Measurements from ENCODE around the gene STK17A.
"Not testable (repeated sequence)": the region's sequence is repeated elsewhere in the genome, so short reads cannot be mapped to it uniquely, and the experiment has no call there.

The STK17A gene

DNA sequence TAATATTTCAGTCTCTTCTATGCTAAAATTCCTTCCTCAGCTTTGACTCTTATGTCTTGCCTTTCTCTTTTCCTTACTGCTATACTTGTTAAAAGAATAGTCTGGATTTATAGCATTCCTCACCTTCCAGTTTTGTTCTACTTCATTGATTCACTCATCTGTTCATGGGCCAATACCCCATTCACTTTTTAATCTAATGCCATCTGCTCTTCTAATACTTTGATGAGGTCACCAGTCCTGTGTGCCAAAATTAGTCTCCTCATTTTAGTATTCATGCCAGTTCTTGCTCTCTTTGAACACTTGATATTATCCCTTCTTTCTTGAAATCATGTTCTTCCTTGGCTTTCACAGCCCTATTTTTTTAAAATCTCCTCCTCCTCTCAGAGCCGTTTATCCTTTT is 19.3 kb downstream of the STK17A start:
- no peak for DNase-seq

DNA sequence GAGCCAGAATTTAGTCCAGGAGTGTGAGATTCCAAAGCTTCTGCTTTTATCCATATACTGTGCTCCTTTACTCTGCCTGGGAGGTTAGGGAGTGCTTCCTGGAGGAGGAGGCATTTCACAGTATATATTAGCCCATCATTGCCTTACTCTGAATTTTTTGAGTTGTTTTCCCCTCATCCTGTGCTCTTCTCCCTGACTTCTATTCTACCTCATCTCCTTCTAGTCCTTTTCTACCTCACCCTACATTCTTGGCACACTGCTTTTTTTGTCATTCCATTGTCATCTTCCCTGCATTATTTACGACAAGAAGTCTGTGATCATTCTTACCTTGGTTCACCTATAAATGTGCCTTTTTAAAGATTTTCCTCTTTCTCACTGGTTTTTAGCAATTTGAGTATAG is 21.3 kb downstream of the STK17A start:
- DNase-seq: no peak

DNA sequence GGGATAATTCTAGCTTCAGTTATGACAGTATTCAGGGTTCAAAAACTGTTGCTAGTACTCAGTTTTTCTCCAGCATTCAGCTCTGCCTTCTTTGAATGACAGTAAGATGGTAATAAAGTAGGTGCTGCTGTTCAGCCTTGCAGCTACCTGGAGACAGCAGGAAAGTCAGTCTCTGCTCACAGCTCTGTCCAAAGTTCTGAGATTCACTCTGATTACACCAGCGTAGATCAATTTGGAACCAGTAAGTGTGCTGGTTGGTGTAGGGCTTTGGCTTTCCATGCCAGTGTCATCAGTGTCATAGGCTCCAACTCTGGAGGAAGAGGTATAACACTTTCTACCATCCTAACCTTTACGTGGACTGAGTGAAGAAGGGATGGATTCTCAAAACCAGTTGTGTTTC is 26.2 kb downstream of the STK17A start:
- DNase-seq: no peak

DNA sequence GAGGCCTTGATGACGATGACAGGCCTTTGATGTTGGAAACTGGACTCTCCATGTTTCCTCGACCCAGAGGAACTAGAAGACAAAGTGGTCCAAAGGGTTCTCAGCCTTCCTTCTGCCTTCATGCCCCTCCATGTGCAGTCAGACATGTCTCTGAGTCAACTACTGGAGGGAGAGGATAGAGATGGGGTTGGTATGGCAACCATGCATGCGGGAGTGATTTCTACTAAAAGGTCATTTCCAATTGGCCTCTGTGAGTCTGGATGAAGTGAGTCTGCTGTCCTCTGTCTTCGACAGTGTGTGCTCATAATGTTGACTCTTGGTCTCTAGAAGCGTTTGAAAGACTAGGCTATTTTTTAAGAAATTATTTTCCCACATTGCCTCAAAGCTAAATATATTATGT is 29.2 kb downstream of the STK17A start:
- DNase-seq: no peak

DNA sequence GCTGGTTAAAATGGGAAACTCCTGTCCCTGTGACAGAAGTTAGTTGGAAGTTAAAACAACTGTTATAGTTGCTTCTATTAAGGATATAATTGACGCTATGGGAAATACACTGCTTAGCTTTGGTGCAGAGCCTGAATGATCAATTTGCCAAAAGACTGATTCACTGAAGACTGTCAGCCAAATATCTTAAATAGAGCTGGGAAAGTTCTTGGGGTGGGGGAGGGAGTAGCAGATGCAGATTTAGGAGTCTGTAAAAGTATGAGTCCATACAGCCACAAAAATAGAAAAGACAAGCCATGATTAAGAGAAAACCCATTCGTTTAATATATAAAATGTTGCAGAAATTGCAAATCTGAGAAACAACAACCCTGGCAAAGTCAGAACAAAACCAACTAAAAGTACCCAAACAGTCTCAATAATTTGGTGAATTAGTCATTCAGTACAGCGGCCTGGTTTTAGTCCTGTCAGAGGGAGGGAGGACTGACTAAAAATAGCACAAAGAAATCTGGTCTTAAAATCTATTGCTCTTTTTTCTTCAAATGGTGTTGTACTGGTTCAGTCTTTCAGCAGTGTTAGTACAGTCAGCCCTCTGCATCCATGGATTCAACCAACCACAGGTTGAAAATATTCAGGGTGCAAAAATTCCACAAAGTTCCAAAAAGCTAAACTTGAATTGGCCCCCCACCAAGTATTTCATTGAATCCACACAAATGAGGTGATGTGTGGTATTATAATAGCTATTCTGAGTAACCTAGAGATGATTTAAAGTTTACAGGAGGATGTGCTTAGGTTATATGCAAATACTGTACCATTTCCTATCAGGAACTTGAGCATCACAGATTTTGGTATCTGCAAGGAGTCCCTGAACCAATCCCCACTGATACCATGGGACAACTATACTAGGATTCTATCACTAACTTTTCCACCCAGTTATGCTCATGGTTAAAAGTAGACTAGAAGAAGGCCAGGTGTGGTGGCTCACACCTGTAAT is 30.0 kb downstream of the STK17A start:
- DNase-seq: no peak

DNA sequence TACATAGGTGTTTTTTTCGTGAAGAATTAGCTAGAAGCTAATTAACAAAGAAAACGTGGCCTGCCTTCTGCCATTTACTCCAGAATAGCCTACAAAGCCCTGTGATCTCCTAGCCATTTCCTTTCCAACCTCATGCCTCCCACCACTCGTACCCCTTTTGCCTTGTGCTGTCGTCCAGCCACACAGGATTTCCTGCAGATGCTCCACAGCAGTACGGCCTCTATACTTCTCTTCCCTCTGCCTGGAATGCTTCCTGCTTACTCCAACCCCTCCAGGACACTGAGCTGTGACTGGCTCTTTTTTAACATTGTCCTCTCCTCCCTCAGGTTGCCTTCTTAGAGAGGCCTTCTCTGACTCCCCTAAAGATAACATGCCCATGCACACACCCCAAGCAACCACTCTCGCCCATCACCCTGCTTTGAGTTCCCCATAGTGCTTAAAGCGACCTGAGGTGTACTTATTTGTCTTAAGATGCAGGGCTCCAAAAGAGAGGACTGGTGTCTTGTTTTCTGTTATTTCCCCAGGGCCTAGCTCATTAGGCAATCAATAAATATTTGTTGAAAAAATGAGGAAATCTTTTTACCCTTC is 32.7 kb downstream of the STK17A start:
- DNase-seq: no peak

DNA sequence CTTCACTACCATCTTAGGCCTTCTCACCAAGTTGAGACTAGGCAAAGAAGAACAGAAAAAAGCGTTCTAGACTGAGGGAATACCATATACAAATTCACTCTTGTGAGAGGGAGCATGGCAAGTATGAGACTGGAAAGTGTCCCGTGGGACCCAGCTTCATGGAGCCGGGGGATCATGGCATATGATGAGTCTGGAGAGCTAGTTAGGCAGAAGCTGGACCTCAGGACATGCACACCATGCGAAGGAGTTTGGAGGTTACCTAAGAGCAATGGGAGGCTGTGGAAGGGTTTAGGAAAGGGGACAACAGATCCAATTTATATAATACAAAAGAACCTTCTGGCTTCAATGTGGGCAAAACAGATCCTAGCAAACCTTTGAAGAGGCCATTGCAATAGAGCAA is 34.1 kb downstream of the STK17A start:
- no peak for DNase-seq

DNA sequence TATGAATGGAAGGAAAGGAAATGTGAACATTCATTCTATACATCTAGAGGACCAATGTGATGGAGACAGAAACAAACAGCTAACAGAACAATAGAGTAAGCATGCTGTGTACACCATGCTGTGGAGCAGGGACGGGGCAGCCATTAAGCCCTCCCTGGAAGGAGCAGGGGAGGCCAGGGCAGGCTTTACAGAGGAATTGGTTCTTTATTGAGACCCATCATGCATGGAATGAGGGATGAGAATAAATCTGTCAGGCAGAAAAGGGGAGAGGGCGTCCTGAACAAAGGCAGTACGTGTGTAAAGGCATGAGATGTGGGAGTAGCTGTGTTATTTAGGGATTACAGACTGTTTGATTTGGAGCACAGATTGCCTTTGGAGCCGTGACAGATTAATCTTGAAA is 35.2 kb downstream of the STK17A start:
- DNase-seq: no peak

DNA sequence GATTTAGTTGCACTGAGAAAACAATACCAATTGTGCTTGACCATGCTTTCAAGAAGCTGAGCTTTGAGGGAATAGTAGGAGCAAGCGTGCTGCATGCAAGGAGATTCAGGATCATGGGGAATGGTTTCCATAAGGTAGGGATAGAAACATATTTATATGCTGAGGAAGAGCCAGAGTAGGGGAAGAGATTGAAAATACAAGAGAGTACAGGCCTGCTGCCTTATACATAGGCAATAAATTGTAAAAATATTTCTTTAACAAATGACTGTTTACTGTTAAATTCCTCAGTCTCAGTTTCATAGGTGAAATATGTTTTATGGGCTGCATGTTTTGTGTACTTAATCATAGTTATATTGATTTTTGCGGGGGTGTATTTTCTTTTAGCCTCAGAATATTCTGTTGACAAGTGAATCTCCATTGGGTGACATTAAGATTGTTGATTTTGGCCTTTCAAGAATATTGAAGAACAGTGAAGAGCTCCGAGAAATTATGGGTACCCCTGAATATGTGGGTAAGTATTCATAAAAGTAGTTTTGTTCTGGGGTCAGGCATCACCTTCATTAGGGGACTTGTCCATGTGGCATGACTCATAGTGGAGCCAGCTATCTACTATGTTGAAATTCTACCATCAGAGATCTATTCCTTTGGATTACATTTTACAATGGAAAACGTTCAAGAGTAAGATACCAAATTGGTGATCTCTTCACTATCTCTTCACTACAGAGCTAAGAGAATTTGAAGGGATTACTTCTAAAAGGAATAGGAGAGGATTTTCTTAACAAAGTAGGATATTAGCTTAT is 36.5 kb downstream of the STK17A start:
- no peak for DNase-seq

DNA sequence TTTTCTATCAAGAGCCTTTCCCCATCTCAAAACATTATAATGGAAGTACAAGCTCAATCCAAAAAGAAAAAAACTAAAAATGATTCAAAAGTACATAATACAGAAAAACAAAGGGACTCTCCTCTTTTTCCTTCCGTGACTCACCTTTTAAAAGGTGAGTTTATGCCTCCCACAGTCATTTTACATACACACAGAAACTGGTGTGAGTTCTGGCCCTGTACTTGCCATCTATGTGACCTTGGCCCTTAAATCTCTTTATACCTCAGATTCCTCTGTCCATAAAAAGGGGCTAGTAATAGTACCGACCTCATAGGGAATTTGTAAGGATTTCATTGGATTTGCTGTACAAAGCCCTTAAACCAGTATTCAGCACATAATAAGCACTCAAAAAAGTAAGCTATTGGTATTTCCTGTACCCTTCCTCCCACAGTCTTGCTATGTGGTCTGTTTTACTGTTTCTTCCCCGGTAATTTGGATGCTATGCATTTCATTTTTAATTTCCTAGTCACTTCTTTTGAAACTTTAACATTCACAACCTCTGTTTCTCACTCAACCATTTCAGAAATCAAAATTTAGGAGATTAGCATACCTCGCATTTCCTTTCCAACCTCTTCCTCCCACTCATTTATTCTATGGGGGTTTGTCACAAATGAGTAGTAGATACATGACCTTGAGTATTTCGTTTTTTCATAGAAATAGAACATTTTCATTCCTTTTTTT is 39.0 kb downstream of the STK17A start:
- DNase-seq: no peak

DNA sequence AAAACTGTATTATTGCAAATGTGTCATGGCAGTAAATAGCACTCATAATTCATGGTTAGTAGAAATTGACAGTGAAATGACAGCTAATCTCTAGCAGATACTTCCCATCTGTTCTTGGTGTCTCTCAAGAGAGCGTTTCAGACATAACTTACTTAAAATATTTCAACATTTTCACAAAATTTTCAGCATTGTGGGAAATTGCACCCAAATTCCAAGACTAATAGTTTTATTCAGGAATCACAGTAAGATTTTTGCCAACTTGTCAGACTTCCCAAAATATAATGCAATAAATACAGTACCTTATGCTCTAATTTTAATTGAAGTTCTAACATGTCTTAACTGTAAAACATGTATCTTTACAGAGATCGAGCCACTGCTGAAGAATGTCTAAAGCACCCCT is 41.2 kb downstream of the STK17A start:
- no peak for DNase-seq

DNA sequence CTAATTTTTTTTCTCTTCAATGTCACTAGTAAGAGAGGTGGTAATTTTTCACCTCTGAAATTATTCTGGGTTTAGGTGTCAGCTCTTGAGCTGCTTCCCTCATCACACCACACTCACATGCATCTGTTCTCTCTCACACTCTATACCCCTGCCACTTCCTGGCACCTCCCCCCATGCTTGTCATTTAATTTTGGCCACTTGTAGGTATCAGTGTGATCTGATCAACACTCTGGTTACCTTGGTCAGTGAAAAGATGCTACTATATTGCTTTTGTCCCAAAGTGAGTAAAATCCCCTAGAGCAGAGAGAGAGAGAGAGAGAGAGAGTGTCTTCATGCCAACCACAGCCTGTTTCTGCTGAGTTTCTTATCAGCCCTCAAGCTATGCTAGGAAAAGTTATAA is 42.5 kb downstream of the STK17A start:
- no peak for DNase-seq

DNA sequence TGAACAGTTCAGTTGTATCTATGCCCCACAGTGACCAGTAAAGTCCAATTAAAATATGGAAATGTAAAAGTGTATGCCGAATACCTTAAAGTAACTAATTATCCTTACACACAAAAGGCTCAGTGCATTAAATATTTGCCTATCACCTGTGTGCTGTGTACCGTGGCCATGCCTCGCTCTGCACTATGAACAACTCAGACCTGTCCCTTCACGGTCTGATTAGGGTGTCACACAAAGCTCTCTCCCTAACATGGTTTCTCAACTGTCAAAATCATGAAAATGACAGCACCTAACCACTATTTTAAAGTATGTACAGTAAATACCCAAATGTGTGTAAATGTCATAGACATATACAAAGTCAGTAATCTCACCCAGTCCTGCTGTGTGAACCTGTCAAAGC is 43.1 kb downstream of the STK17A start:
- no peak for DNase-seq

DNA sequence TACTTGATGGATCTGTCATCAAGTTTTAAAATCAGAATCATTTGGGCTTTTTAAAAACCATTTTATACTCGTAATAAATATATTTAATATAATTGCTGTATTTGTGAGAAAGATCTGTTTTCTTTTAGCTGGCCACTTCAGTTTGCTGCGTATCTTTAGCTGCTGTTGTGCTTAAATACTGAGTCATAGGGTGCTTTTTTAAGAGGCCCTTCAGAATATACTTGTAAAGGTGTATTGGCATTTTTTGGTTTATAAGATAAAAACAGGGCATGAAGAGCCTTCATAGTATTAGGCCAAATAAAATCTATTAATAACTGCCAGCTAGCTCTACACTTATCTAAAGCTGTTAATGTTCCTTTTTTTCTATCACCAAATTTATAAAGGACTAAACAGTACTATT is 43.8 kb downstream of the STK17A start:
- no peak for DNase-seq

DNA sequence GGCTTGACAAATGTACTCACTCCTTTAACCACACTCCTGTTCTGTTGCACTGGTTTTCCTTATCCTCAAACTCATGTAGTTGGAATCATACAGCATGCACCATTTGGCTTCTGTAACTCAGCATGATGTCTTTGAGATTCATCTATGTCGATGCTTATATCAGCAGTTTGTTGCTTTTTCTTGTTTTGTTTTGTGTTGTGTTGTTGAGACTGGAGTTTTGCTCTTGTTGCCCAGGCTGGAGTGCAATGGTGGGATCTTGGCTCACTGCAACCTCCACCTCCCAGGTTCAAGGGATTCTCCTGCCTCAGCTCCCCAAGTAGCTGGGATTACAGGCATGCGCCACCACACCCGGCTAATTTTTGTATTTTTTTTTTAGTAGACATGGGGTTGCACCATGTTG is 44.9 kb downstream of the STK17A start:
- not testable (repeated sequence) for DNase-seq

DNA sequence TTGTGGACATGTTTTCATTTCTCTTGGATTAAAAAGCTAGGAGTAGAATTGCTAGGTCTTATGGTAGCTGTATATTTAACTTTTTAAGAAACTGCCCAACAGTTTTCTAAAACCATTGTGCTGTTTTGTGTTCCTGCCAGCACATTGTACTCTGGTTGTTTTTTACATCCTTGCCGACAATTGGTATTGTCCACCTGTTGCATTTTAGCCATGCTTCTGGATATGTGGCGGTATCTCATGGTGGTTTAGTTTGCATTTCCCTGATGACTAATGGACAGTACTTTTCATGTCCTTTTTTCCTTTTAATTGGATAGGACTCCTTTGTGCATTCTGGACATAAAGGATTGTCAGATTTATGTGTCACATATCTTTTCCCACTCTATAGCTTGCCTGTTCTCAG is 45.5 kb downstream of the STK17A start:
- no peak for DNase-seq

DNA sequence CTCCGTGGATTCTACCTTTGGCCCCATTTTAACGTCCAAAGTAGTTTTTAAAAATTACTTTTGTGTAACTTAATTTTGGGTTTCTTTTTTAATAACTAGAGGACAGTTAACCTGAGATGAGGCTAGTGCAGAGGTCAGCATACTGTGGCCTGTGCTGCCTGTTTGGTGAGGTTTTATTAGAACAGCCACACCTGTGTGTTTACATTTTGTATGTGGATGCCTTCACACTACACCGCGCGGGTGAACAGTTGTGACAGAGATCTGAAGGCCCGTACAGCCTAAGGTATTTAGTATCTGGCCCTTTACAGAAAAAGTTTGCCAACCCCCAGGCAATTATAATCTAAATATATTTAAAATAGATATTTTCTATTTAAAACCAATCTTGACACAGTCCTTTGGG is 46.9 kb downstream of the STK17A start:
- no peak for DNase-seq

DNA sequence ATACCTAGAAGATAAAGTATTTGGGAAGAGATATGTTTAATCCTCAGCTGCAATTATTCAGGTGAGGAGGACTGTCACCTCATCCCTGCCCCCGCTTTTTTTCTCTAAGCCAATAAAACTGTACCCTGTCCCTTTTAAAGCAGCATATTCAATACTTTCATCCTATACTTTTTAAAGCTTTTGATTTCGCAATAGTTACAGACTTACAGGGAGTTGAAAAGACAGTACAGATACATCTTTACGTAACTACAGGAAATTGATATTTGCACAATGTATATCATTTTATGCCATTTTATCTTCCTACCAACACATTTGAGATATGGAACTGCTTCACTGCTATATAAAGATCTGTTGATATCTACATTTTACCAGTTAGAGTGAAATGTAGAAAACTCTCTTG is 47.6 kb downstream of the STK17A start:
- no peak for DNase-seq

DNA sequence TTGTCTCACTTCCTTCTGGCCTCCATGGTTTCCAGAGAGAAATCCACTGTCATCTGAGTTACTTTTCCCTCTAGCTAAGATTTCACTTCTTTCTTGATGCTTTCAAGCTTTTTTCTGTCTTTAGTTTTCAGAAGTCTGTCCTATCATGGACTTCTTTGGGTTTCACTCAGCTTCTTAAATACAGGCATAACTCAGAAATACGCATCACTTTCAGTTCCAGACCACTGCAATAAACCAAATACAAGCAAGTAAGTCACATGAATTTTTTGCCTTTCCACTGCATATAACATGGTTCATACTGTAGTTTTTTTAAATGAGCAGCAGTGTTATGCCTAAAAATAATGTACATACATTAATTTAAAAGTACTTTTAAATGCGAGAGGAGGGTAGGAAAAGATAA is 48.7 kb downstream of the STK17A start:
- no peak for DNase-seq

DNA sequence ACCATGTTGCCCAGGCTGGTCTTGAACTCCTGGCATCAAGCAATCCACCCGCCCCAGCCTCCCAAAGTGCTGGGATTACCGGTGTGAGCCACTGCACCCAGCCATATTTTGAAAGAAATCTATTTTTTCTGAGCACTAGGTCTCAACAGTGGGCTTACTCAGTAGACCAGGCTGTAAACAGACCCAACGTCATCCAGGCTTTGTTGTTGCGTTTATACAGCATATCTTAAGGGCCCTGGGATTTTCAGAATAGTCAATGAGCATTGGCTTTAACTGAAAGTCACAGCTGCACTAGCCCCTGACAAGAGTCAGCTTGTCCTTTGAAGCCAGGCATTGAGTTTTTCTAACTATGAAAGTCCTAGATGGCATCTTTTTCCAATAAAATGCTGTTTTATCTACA is 49.8 kb downstream of the STK17A start:
- no peak for DNase-seq

DNA sequence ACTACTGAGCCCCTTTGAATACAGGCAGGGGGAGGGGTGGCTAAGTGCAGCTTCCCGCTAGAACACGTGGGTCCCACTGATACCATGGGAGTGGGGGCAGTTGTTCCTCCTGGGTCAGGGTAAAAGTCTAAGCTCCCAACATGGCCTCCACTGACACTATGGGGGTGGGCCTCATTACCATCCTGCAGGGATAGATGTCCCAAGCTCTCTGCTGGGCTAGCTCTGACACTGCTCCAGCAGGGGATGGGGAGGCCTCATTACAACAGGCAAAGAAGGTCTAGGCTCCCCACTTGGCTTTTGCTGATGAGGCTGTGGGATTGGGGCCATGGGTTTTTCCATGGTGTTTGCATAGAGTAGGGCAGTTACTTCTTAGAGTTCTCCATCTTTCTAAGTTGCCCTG is 51.5 kb downstream of the STK17A start:
- DNase-seq: no peak

DNA sequence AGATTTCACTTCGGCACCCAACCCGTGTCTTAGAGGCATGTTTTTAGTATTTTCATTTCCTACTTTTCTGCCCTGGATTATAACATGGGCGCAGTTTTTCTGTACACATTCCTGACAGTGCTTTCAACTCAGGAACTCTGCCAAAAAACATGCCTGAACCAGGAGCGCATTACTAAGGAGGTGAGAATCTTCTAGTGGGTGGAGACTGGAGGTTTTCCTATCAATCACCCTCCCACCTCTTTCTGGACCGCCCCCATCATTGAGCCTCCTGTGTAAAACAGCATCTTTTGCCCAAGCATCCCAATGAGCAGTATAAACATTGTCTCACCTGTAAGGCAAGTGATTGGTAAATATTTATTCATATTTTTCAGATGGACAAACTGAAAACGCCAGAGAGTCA is 53.2 kb downstream of the STK17A start:
- DNase-seq: no peak

All from amniotic stem cell (primary cell).